ENCODE data around the gene GNAS. TPM values are rescaled to one million over a fixed set of nuclear protein-coding genes. Genes with fewer than 3 reads are reported as not detected.

GNAS gene
- total and polyA plus RNA-seq, 12 donors: 614 to 6,333 (median 1,418) TPM

GRCh38 chr20:58839474-58839874 is 13.0 kb upstream of the GNAS start:
- no peak overlapping the region for H3K4me3 ChIP-seq
- no peaks in the 10 kb centered on the region for H3K27me3 ChIP-seq
- 45 to 72% (median 60%) methylated on average over 6 to 27 of the region's 27 CpGs for WGBS, 4 donors
- no peak overlapping the region for H3K27ac ChIP-seq
- intact Hi-C loops (cut with DNase I): no loop called here
- DNase-seq: peak in 5 of 7 donors; percentile 30 to 79 (median 40)
- TF ChIP-seq POLR2A (IDR thresholded peaks at IDR 0.05): no peak
- TF ChIP-seq, protein P1, sequence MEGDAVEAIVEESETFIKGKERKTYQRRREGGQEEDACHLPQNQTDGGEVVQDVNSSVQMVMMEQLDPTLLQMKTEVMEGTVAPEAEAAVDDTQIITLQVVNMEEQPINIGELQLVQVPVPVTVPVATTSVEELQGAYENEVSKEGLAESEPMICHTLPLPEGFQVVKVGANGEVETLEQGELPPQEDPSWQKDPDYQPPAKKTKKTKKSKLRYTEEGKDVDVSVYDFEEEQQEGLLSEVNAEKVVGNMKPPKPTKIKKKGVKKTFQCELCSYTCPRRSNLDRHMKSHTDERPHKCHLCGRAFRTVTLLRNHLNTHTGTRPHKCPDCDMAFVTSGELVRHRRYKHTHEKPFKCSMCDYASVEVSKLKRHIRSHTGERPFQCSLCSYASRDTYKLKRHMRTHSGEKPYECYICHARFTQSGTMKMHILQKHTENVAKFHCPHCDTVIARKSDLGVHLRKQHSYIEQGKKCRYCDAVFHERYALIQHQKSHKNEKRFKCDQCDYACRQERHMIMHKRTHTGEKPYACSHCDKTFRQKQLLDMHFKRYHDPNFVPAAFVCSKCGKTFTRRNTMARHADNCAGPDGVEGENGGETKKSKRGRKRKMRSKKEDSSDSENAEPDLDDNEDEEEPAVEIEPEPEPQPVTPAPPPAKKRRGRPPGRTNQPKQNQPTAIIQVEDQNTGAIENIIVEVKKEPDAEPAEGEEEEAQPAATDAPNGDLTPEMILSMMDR (IDR thresholded peaks at IDR 0.05): peak in 5 of 6 experiments; percentile 6 to 46 (median 32)
- H3K9me3 ChIP-seq (replicated peaks in 1 of 3): no peaks in the 10 kb centered on the region
- no peaks in the 10 kb centered on the region for H3K36me3 ChIP-seq (replicated peaks in 1 of 2)
- H3K4me1 ChIP-seq (replicated peaks in 1 of 2): no peaks in the 10 kb centered on the region

DNA sequence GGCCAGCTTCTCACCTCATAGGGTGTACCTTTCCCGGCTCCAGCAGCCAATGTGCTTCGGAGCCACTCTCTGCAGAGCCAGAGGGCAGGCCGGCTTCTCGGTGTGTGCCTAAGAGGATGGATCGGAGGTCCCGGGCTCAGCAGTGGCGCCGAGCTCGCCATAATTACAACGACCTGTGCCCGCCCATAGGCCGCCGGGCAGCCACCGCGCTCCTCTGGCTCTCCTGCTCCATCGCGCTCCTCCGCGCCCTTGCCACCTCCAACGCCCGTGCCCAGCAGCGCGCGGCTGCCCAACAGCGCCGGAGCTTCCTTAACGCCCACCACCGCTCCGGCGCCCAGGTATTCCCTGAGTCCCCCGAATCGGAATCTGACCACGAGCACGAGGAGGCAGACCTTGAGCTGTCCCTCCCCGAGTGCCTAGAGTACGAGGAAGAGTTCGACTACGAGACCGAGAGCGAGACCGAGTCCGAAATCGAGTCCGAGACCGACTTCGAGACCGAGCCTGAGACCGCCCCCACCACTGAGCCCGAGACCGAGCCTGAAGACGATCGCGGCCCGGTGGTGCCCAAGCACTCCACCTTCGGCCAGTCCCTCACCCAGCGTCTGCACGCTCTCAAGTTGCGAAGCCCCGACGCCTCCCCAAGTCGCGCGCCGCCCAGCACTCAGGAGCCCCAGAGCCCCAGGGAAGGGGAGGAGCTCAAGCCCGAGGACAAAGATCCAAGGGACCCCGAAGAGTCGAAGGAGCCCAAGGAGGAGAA is 12.3 kb upstream of the GNAS start:
- WGBS, 4 donors: 45 to 86% (median 53%) methylated on average over 46 to 67 of the region's 67 CpGs
- H3K27ac ChIP-seq: peak overlapping the region in 1 of 5 donors; percentile 38
- no peaks in the 10 kb centered on the region for H3K27me3 ChIP-seq
- TF ChIP-seq, protein P1 (IDR thresholded peaks at IDR 0.05): no peak
- TF ChIP-seq POLR2A (IDR thresholded peaks at IDR 0.05): no peak
- no peak overlapping the region for H3K4me3 ChIP-seq
- H3K36me3 ChIP-seq (replicated peaks in 1 of 2): no peaks in the 10 kb centered on the region
- intact Hi-C loops (cut with DNase I): loop anchor here in 1 of 2 donors (10.0 kb wide), 1 partner anchor 605 kb away; no protein-coding TSS in a partner anchor
- no peak for DNase-seq
- no peaks in the 10 kb centered on the region for H3K4me1 ChIP-seq (replicated peaks in 1 of 2)
- H3K9me3 ChIP-seq (replicated peaks in 1 of 3): no peaks in the 10 kb centered on the region

- H3K9me3 ChIP-seq (replicated peaks in 1 of 3): no peaks in the 10 kb centered on the region
- intact Hi-C loops (cut with DNase I): loop anchor here in 1 of 2 donors (10.0 kb wide), 1 partner anchor 606 kb away; no protein-coding TSS in a partner anchor
- no peak for DNase-seq
- H3K27me3 ChIP-seq: no peaks in the 10 kb centered on the region
- H3K36me3 ChIP-seq (replicated peaks in 1 of 2): no peaks in the 10 kb centered on the region
- 56 to 59% (median 57%) methylated on average over 44 to 51 of the region's 51 CpGs for WGBS, 4 donors
- no peak overlapping the region for H3K4me3 ChIP-seq
- H3K27ac ChIP-seq: peak overlapping the region in 1 of 5 donors; percentile 44
- no peaks in the 10 kb centered on the region for H3K4me1 ChIP-seq (replicated peaks in 1 of 2)
- TF ChIP-seq, protein P1 (IDR thresholded peaks at IDR 0.05): no peak
- TF ChIP-seq POLR2A (IDR thresholded peaks at IDR 0.05): no peak
Observed at GRCh38 chr20:58840816-58841538, 11.5 kb upstream of the GNAS start.

GRCh38 chr20:58841539-58842264 is 10.8 kb upstream of the GNAS start:
- Histone ChIP-seq H3K36me3 (replicated peaks in 1 of 2) (no peaks in the 10 kb centered on the region), H3K9me3 (replicated peaks in 1 of 3) (no peaks in the 10 kb centered on the region), H3K27ac (peak overlapping the region in 1 of 5 donors; percentile 44), H3K4me3 (no peak overlapping the region), H3K27me3 (no peaks in the 10 kb centered on the region), H3K4me1 (replicated peaks in 1 of 2) (no peaks in the 10 kb centered on the region)
- intact Hi-C loops (cut with DNase I): loop anchor here in 1 of 2 donors (10.0 kb wide), 1 partner anchor 607 kb away; no protein-coding TSS in a partner anchor
- no peak for TF ChIP-seq POLR2A (IDR thresholded peaks at IDR 0.05)
- TF ChIP-seq, protein P1 (IDR thresholded peaks at IDR 0.05): no peak
- no peak for DNase-seq
- 47 to 74% (median 61%) methylated on average over 39 to 58 of the region's 58 CpGs for WGBS, 4 donors
